PC-9 (cell line): Measurements from ENCODE around the gene RPS29. TPM values are rescaled to one million over a fixed set of nuclear protein-coding genes. Genes with fewer than 3 reads are reported as not detected.
"Not testable (repeated sequence)": the region's sequence is repeated elsewhere in the genome, so short reads cannot be mapped to it uniquely, and the experiment has no call there.

ENCODE experiments used
- BruUV-seq: library from RNA; stranded (reverse); fragments of 400-500 nt; replicated peaks from 2 replicates; lab custom pipeline; 2021; lab: Mats Ljungman, UMichigan
- CTCF ChIA-PET: fragments of 300-600 bp; sonication (Branson Sonifier 250); formaldehyde crosslinking; loops from one replicate; lab custom pipeline; 2022; ENCODE audit warnings: antibody characterized with exemption; lab: Charles Lee
- POLR2A ChIA-PET: fragments of 300-600 bp; sonication (Branson Sonifier 250); formaldehyde crosslinking; loops from one replicate; lab custom pipeline; 2022; ENCODE audit warnings: antibody characterized with exemption; ENCODE audit not compliant: unreplicated experiment; lab: Charles Lee
- DNase-seq, 2 experiments: peaks; one replicate each; pipeline versions ENCODE4 v3.0.0 to v3.0.0-alpha.2; 2015 to 2022; ENCODE audit warnings: mixed read lengths in 1 of 2
- H2AFZ ChIP-seq: fragments of 200-600 bp; sonication (generic); 2 replicates; pipeline ENCODE4 v1.8.1; 2017; ENCODE audit warnings: antibody characterized with exemption
- H3F3A ChIP-seq: fragments of 200-600 bp; sonication (generic); 2 replicates; pipeline ENCODE4 v1.8.1; 2017; ENCODE audit warnings: antibody characterized with exemption, mild to moderate bottlenecking, low read depth; ENCODE audit not compliant: insufficient read depth
- H3K27ac ChIP-seq: fragments of 200-600 bp; sonication (generic); 2 replicates; pipeline ENCODE4 v1.6.1; 2016; ENCODE audit warnings: mixed run types
- H3K27me3 ChIP-seq: fragments of 200-600 bp; sonication (generic); 2 replicates; pipeline ENCODE4 v1.6.1; 2016; ENCODE audit warnings: low read depth, mixed run types; ENCODE audit not compliant: insufficient read depth
- H3K36me3 ChIP-seq: fragments of 200-600 bp; sonication (generic); 2 replicates; pipeline ENCODE4 v1.6.1; 2016; ENCODE audit warnings: low read depth, mixed run types
- H3K4me1 ChIP-seq: fragments of 200-600 bp; sonication (generic); replicated peaks from 2 replicates; pipeline ENCODE4 v1.6.1; 2016; ENCODE audit warnings: mixed run types; ENCODE audit not compliant: insufficient read depth
- H3K4me2 ChIP-seq: fragments of 200-600 bp; sonication (generic); 2 replicates; pipeline ENCODE4 v1.6.1; 2017; ENCODE audit warnings: mixed run types
- H3K4me3 ChIP-seq: fragments of 200-600 bp; sonication (generic); 2 replicates; pipeline ENCODE4 v1.6.1; 2016; ENCODE audit warnings: mixed run types
- H3K79me2 ChIP-seq: fragments of 200-600 bp; sonication (generic); 2 replicates; pipeline ENCODE4 v1.6.1; 2017; ENCODE audit warnings: low read depth, mixed run types
- H3K9me2 ChIP-seq: fragments of 200-600 bp; sonication (generic); 2 replicates; pipeline ENCODE4 v1.8.1; 2017; ENCODE audit warnings: mild to moderate bottlenecking; ENCODE audit not compliant: insufficient read depth
- H3K9me3 ChIP-seq: fragments of 200-600 bp; sonication (generic); 2 replicates; pipeline ENCODE4 v1.8.1; 2016; ENCODE audit warnings: low read depth; ENCODE audit not compliant: insufficient read depth
- H4K20me1 ChIP-seq: fragments of 200-600 bp; sonication (generic); 2 replicates; pipeline ENCODE4 v1.8.1; 2017; ENCODE audit not compliant: insufficient read depth
- EZH2 ChIP-seq: fragments of 200-600 bp; sonication (generic); IDR thresholded peaks from 2 replicates; pipeline ENCODE4 v1.8.0; 2017; ENCODE audit warnings: antibody characterized with exemption, low read depth
- intact Hi-C: fragments of 100-400 bp; cut with micrococcal nuclease; formaldehyde crosslinking; loops from one replicate; pipeline ENCODE4 v1.10.0; 2022; ENCODE audit not compliant: unreplicated experiment
- total RNA-seq: library from RNA; stranded (reverse); gene quantifications from 2 replicates; pipeline ENCODE4 v1.2.3, GENCODE V29; 2021
- TF ChIP-seq, protein P1 (sequence below): fragments of 200-600 bp; sonication (generic); conservative IDR thresholded peaks from 2 replicates; pipeline ENCODE4 v1.6.1; 2017; ENCODE audit warnings: mixed run types, antibody characterized with exemption, mild to moderate bottlenecking, moderate library complexity

The RPS29 gene
- total RNA-seq, 1 experiment from 2014 or later = 1,294 TPM

DNA sequence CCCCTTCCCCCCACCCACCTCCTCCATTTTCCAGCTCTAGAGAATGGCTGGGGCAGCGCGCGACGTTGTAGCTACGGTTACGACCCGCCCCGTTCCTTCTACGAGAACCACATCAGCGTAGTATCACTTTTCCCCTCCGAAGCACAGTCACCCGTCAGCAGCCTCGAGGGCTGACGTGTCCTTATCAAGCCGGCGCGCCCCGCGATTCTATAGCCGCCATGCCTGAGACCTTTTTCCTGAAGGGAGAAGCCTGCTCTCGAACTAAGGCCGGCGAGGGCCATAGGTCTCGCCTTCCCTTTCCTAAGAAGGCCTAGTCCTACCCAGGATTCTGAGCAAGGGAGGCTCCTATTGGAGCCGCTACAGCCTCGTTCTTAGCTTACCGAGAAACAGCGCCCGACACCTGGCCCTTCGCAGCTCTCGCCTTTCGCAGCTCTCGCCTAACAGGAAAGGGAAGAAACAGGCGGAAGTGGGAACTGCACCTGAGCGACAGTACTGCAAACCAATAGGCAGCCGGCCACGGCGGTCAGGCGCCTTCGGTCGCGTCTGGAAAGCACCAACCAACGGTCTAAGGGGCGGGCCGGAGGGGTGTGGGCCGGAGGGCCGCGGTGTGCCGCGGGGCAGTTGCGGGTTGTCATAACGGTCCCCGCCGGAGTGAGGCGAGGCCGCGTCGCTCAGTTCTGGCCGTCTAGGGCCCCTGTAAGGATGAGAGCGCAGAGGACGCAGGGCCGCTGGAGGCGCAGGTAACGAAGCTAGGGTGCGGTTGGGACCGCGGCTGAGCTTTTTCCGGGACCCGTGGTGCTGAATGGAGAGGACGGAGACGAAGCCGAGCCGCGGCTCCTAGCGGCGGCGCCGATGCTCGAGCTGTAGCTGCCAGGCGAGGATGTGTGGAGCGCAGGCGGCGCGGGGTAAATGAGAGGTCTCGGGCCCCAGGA lies 34.3 kb upstream of the RPS29 start, which contains the start of the genes MGAT2 and RPL36AL:
MGAT2 (plus strand) TSS at position 618 of the 932 bp plus-strand sequence. CDS start 470 bp downstream, outside the sequence.
RPL36AL (minus strand) TSS at position 445 of the 932 bp plus-strand sequence. CDS start 1,522 bp downstream, outside the sequence.
- Histone ChIP-seq H3K4me2 (peak within 1 kb of the TSS; percentile 98), H3K79me2 (peaks cover 76% of the 10 kb centered on the region), H3K27ac (peak within 1 kb of the TSS; percentile 96), H3K27me3 (no peaks in the 10 kb centered on the region), H3K4me1 (peaks cover 61% of the 10 kb centered on the region), H3K4me3 (peak within 1 kb of the TSS; percentile 100), H3K9me2 (no peaks in the 10 kb centered on the region), H3K9me3 (no peaks in the 10 kb centered on the region), H2AFZ (peak within 1 kb of the TSS; percentile 88), H4K20me1 (peaks cover 44% of the 10 kb centered on the region), H3K36me3 (peaks cover 24% of the 10 kb centered on the region), H3F3A (peaks cover 53% of the 10 kb centered on the region)
- DNase-seq = peak; percentile 92 to 98
- TSS peak; percentile 75 for BruUV-seq
- intact Hi-C loops = loop anchor here (1.0 to 5.0 kb wide), 3 partner anchors 22 to 912 kb away; partner anchors contain the start of genes LRR1, MAP4K5 and RPS29
- POLR2A ChIA-PET = interaction anchor here (0.5 to 1.2 kb wide), 8 partner anchors 19 to 442 kb away, joined by 3 to 10 read pairs (median 4); partner anchors contain the start of gene RPS29
- CTCF ChIA-PET = interaction anchor here (0.6 to 2.0 kb wide), 4 partner anchors 14 to 159 kb away, joined by 3 to 10 read pairs (median 4); partner anchors contain the start of gene RPS29
- no peak for TF ChIP-seq EZH2
- TF ChIP-seq, protein P1, sequence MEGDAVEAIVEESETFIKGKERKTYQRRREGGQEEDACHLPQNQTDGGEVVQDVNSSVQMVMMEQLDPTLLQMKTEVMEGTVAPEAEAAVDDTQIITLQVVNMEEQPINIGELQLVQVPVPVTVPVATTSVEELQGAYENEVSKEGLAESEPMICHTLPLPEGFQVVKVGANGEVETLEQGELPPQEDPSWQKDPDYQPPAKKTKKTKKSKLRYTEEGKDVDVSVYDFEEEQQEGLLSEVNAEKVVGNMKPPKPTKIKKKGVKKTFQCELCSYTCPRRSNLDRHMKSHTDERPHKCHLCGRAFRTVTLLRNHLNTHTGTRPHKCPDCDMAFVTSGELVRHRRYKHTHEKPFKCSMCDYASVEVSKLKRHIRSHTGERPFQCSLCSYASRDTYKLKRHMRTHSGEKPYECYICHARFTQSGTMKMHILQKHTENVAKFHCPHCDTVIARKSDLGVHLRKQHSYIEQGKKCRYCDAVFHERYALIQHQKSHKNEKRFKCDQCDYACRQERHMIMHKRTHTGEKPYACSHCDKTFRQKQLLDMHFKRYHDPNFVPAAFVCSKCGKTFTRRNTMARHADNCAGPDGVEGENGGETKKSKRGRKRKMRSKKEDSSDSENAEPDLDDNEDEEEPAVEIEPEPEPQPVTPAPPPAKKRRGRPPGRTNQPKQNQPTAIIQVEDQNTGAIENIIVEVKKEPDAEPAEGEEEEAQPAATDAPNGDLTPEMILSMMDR = no peak

DNA sequence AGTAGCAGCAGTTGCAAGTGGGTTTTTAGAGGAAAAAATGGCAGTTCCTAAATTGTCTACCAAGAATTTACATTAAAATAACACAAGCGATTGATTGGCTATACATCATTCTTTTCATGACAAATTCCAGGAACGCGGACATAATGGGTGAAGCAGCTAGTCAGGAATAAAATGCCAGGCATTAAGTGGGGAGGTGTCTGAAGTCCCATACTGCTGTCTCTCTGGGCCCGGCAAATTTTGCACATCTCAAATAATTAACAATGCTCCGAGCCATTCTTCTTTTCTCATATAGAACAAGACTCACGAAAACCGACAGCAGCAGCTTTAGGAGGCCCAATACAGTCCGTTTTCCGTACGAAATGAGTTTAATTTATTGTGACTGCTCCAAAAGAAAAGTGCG lies 33.5 kb upstream of the RPS29 start:
- Histone ChIP-seq H3K9me2 (no peaks in the 10 kb centered on the region), H3K79me2 (peaks cover 69% of the 10 kb centered on the region), H3K4me2 (peak overlapping the region; percentile 98), H3K4me1 (peaks cover 54% of the 10 kb centered on the region), H3K27ac (peak overlapping the region; percentile 96), H3K4me3 (peak overlapping the region; percentile 100), H2AFZ (peak overlapping the region; percentile 88), H3F3A (peaks cover 55% of the 10 kb centered on the region), H4K20me1 (peaks cover 44% of the 10 kb centered on the region), H3K36me3 (peaks cover 24% of the 10 kb centered on the region; the same call in 1 of the 2 replicates), H3K9me3 (no peaks in the 10 kb centered on the region), H3K27me3 (no peaks in the 10 kb centered on the region)
- CTCF ChIA-PET = interaction anchor here (1.3 to 2.0 kb wide), 2 partner anchors 14 to 158 kb away, joined by 3 to 10 read pairs; no protein-coding TSS in a partner anchor
- DNase-seq = no peak
- BruUV-seq = no TSS peak
- POLR2A ChIA-PET = interaction anchor here (0.5 to 1.2 kb wide), 6 partner anchors 20 to 443 kb away, joined by 3 to 6 read pairs (median 4); partner anchors contain the start of gene RPS29
- intact Hi-C loops = loop anchor here (1.0 to 5.0 kb wide), 3 partner anchors 21 to 913 kb away; partner anchors contain the start of genes LRR1, MAP4K5 and RPS29
- no peak for TF ChIP-seq EZH2
- TF ChIP-seq, protein P1 = no peak

DNA sequence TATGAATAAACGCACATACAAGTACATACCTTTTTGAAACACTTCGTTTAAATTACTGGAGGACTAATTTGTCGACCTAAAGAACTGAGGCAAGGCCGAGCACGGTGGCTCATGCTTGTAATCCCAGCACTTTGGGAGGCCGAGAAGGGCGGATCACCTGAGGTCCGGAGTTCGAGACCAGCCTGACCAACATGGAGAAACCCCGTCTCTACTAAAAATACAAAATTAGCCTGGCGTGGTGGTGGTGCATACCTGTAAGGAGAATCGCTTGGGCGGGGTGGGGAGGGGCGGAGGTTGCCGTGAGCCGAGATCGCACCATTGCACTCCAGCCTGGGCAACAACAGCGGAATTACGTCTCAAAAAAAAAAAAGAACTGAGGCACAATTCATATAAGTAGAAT lies 33.1 kb upstream of the RPS29 start:
- H2AFZ ChIP-seq, POLR2A ChIA-PET, H3K9me2 ChIP-seq, H3K27me3 ChIP-seq, H3K9me3 ChIP-seq, DNase-seq, intact Hi-C loops, BruUV-seq: not testable (repeated sequence)
- H4K20me1 ChIP-seq = peaks cover 44% of the 10 kb centered on the region
- CTCF ChIA-PET = interaction anchor here (2.0 kb wide), 1 partner anchor 15 kb away, joined by 10 read pairs; no protein-coding TSS in a partner anchor
- peak overlapping the region; percentile 96 for H3K27ac ChIP-seq
- H3F3A ChIP-seq = peaks cover 52% of the 10 kb centered on the region
- peak overlapping the region; percentile 100 for H3K4me3 ChIP-seq
- peaks cover 49% of the 10 kb centered on the region for H3K4me1 ChIP-seq
- peak overlapping the region; percentile 98 for H3K4me2 ChIP-seq
- peaks cover 24% of the 10 kb centered on the region; the same call in 1 of the 2 replicates for H3K36me3 ChIP-seq
- H3K79me2 ChIP-seq = peaks cover 69% of the 10 kb centered on the region
